GM19035 (cell line): ENCODE results near the gene PRKG1.
"Not testable (repeated sequence)": the region's sequence is repeated elsewhere in the genome, so short reads cannot be mapped to it uniquely, and the experiment has no call there.

Experiments
- ATAC-seq: cut with Tn5 transposase; IDR thresholded peaks from one replicate; pipeline ENCODE4 v1.9.1; 2021; ENCODE audit not compliant: unreplicated experiment

The PRKG1 gene

GRCh38 chr10:51313773-51314478 is 239.6 kb downstream of the PRKG1 start:
- ATAC-seq: no peak

- no peak for ATAC-seq
Observed at GRCh38 chr10:51314481-51314880, 240.2 kb downstream of the PRKG1 start.

DNA sequence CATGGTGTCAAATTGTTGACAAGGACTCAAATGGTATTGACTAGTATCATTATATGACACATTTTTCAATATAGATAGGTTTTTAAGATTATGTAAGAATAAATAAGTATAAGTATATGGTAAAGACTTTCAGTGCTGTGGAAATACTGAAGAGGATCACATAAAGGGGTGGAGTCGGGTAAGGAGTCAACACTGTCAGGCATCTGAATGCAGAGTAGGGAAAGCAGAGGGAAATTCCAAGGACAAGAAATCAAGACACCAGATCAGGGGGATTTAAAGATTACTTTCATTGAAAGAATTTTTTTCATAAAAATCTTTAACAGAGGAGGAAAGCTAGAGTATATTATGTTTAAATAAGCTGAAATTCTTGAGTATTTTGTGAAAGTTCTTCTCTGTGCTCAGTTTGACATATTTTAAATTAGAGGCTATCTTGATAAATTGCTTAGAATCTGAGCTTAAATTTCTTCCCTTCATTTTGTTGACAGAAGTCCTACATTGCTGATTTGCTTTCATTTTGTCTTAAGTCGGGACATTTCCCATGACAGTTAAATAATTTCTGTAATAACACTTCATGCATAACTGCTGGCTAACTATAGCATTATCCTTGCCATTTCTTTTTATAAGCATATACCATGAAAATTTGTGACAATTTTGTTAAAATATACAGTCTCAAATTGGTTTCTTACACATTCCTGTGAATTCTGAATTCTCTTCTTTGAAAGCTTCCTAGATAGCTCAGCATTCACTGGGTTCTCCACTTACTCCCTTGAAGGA is 244.3 kb downstream of the PRKG1 start:
- ATAC-seq: no peak

- no peak for ATAC-seq
Observed at GRCh38 chr10:51319173-51319435, 244.8 kb downstream of the PRKG1 start.

DNA sequence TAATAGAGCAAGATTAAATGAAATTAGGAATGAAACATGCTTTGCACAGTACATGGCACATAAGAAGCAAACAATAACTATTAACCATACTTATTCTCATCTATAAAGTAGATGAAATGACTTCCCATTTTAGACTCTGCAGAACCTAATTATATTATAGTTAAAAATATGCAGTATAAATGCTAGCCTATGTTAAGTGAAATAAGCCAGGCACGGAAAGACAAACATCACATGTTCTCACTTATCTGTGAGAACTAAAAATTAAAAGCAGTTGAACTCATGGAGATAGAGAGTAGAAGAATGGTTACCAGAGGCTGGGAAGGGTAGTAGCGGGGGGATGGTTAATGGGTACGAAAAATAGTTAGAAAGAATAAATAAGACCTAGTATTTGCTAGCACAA is 247.0 kb downstream of the PRKG1 start:
- ATAC-seq: no peak

DNA sequence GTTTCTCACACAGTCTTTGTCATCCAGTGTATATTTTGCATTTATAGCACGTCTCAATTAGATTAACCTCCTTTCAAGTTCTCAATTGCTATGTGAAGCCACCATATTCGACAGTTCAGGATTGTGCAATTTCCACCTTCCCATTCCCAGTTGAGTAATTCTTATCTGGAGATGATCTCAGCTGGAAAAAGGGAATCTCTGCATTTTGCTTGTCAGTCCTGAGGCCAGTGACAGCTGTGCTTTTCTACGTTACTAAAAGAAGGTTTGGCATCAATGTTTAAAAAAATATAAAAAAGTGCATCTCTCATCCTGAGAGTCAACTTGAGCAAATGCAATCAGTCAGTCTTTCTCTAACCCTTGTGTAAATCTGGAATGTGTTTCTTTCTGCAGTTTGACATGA is 247.7 kb downstream of the PRKG1 start:
- ATAC-seq: no peak

- no peak for ATAC-seq
Observed at GRCh38 chr10:51325649-51326048, 251.4 kb downstream of the PRKG1 start.

DNA sequence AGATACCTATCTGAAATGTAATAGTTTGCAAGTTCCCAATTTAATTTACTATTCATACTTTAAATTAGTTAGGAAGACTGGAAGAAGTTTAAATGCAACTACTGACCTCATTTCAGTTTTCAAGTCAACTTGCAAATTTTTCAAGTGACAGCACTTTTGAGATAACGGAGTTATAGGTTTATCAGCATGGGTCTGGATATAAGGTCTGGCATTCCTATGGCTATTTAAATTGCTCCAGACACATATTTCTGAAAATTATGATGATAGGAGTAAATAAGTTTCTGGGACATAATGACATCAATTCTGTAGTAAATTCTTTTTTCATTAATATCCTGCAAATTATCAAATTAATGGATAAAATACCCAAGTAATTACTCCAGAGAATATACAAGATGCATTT is 251.9 kb downstream of the PRKG1 start:
- no peak for ATAC-seq

DNA sequence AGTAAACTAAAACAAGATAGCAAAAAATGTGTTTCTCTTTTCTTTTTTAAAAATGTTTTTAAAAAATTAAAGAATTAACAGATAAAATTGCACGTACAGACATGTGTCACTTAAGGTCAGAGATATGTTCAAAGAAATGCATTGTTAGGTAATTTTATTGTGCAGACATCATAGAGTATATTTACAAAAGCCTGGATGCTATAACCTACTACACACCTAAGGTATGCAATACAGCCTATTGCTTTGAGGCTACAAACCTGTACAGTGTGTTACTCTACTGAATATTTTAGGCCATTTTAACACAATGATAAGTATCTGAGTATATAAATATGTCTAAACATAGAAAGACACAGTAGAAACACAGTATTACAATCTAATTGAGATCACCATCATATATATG is 253.1 kb downstream of the PRKG1 start:
- no peak for ATAC-seq

DNA sequence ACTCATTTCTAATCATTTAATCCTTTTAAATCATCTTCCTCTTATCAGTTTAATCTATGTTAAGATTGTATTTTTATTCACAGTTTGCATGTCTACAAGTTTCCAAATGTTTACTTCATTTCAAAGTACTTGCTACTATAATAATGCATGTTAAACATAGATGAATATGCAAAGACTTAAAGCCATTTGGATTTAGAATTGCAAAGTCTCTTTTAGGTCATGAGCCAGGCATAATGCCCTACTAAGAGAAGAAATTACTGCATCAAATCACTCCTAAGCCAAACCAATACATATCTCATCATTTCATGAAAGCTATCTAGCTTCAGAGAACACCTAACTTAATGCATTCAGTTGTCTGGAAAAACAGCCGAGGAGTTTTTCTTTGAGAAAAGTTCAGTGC is 266.1 kb downstream of the PRKG1 start:
- ATAC-seq: no peak

DNA sequence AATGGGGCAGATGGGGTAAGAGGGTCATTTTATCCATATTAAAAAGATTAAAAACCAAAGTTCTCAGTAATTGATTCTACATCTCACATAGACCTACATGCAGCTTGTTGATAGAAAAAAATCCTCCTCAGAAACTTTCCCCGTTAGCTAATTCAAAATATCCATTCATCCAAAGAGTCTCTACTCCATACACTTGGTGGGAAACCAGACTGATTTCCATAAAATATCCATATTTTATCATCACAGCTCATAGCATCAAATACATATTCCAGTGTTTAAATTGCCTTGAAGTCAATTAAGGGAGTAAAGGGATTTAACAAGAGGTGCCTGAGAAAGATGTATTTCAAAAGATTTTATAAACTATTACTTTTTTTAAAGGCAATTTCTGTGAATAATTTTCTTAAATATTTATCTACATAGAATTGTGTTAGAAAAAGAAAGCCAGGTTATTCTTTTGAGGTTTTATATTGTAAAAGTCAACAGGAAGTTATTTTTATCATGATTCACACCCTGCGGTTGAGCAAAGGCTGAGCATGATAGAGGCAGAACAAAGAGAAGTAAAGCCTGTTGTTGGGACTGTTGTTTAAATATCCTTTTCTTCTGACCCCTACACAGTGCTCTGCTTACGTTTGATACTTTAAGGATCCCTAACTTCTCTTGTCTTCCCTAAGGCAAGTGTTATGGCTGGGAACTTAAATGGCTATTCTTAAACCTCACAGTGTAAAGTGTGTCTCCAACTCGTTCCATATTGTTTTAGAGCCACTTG is 266.7 kb downstream of the PRKG1 start:
- ATAC-seq: no peak

DNA sequence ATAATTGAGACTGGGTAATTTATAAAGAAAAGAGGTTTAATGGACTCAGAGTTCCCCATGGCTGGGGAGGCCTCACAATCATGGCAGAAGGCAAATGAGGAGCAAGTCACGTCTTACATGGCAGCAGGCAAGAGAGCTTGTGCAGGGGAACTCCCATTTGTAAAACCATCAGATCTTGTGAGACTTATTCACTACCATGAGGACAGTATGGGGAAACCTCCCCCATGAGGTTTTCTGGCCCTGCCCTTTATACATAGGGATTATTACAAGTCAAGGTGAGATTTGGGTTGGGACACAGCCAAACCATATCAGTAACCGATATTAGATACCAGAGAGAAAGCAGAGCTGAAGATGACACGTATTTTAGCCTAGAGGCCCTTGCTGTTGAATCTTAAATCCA is 267.5 kb downstream of the PRKG1 start:
- not testable (repeated sequence) for ATAC-seq

- no peak for ATAC-seq
Observed at GRCh38 chr10:51342381-51342780, 268.1 kb downstream of the PRKG1 start.

GRCh38 chr10:51343391-51343790 is 269.1 kb downstream of the PRKG1 start:
- ATAC-seq: no peak

GRCh38 chr10:51344371-51344770 is 270.1 kb downstream of the PRKG1 start:
- no peak for ATAC-seq

- ATAC-seq: no peak
Observed at GRCh38 chr10:51348622-51349021, 274.3 kb downstream of the PRKG1 start.

DNA sequence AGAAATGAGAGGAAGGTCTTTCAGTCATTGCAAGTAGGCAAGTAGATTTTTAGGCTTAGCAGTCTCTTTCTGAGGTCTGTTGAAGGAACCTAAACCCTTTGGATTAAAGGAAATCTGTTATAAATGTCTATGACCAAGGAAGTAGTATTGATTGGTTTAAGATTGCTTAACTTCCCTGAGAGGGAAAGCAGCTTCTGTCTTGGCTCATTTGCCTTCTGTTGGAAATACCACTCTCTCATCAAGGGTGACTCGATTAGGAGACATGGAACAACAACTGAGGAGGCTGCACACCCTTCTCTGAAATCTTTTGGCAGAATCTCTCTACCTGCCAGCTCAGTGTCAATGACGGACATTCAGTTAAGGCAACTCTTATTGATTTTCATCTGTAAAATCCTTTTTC is 282.9 kb downstream of the PRKG1 start:
- no peak for ATAC-seq

DNA sequence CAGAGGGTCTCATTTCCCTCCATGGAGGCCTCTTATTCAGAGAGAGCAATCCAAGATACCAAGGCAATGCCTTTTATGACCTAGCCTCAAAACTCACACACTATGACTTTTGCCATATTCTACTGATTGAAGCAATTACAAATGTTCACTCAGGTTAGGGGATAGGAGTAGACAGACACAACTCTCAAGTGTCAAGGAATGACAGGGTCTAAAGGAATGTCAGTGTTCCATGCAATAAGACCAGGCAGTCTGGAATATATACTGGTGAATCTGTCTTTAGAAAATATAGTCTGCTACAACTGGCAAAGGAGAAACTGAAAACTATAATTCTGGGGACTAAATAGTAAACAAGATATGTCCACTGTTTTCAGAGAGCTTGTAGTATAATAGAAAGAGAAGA is 283.9 kb downstream of the PRKG1 start:
- ATAC-seq: no peak

- ATAC-seq: no peak
Observed at GRCh38 chr10:51363415-51363814, 289.1 kb downstream of the PRKG1 start.

DNA sequence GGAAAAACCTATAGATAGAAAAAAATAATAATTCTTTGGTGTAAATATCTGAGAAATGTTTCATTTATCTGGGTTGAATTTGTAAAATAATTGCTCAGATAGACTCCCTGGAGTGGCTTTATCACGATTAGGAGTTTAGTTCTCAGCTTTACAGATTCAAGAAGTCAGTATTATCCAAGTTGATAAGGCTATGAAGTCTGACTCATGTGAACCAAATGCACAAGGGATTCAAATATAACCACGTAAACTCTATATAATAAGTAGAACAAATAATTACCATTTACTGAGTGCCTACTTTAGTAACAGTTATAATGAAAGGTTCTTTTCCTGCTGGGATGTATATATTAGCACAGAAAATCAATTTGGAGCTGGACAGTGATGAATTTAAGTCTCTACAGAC is 290.4 kb downstream of the PRKG1 start:
- ATAC-seq: no peak

DNA sequence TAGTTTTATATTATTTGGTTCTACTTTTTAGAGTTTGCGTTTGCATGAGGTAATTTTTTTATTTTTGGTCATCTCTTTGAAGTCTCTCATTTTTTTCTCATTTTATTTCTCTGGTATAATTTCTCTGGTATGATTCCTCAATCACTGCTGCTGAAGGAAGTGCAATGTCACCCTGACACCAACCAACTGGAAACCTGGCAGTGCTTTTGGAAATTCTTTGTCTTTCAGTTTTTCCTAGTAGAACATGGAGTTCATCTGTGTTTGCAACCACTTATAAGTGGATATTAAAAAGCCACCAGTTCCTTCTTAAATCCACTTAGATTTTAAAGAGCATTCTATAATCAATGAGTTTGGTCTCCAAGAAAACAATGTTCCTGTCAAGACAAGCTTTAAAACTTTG is 291.8 kb downstream of the PRKG1 start:
- ATAC-seq: no peak

DNA sequence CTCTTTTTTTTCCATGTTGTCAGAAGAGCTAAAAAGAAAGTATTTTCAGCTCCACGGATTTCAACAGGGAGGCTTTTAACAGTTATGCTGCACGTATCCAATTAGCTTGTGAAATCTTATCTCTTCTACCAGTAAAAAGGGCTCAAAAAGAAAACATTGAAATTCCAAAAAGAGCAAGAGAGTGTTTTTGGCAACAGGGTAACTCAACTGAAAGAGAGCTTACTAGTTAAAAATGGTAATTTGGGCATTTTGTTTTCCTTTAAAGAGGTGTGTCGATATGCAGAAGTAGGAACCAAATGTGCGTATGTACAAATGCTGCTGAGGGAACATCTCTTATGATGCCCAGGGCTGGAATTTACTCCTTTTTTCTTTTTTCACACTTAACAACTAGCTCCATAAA is 292.8 kb downstream of the PRKG1 start:
- ATAC-seq: no peak
